Glutamatergic neuron (in vitro differentiated cells): Measurements from ENCODE around the gene PCNP. TPM values are rescaled to one million over a fixed set of nuclear protein-coding genes. Genes with fewer than 3 reads are reported as not detected.

Experiments
- DNase-seq: peaks from one replicate; pipeline ENCODE4 v3.0.0; 2022
- H3K27ac Mint-ChIP-seq: one replicate; pipeline ENCODE4 v1.8.0; 2020; ENCODE audit warnings: mild to moderate bottlenecking, mixed read lengths, inconsistent platforms; ENCODE audit not compliant: unreplicated experiment
- H3K27me3 Mint-ChIP-seq: one replicate; pipeline ENCODE4 v1.8.0; 2020; ENCODE audit warnings: mild to moderate bottlenecking, moderate library complexity, mixed read lengths, inconsistent platforms; ENCODE audit not compliant: unreplicated experiment
- H3K36me3 Mint-ChIP-seq: one replicate; pipeline ENCODE4 v1.8.0; 2020; ENCODE audit warnings: mild to moderate bottlenecking, mixed read lengths, inconsistent platforms; ENCODE audit not compliant: unreplicated experiment
- H3K4me1 Mint-ChIP-seq: one replicate; pipeline ENCODE4 v1.8.0; 2020; ENCODE audit warnings: mild to moderate bottlenecking, low read depth, mixed read lengths, inconsistent platforms; ENCODE audit not compliant: unreplicated experiment
- H3K4me3 Mint-ChIP-seq: one replicate; pipeline ENCODE4 v1.8.0; 2020; ENCODE audit warnings: mild to moderate bottlenecking, mixed read lengths, inconsistent platforms; ENCODE audit not compliant: unreplicated experiment
- H3K9me3 Mint-ChIP-seq: one replicate; pipeline ENCODE4 v1.8.0; 2020; ENCODE audit warnings: mild to moderate bottlenecking, moderate library complexity, mixed read lengths, inconsistent platforms; ENCODE audit not compliant: unreplicated experiment
- total RNA-seq: library from RNA; stranded (reverse); fragmentation: NEBNext Ultra II Directional; extraction: Animal tissue kit (Norgen Biotek cat#: 25700); gene quantifications from one replicate; pipeline ENCODE4 v1.2.1, GENCODE V29; 2021; ENCODE audit not compliant: unreplicated experiment
- TF ChIP-seq, protein P1 (sequence below): fragments of 200-600 bp; sonication (generic); IDR thresholded peaks from one replicate; pipeline ENCODE4 v1.5.0; 2021; ENCODE audit not compliant: partially characterized antibody, unreplicated experiment

The PCNP gene
- total RNA-seq, 1 donor from 2014 or later, result 131 TPM

DNA sequence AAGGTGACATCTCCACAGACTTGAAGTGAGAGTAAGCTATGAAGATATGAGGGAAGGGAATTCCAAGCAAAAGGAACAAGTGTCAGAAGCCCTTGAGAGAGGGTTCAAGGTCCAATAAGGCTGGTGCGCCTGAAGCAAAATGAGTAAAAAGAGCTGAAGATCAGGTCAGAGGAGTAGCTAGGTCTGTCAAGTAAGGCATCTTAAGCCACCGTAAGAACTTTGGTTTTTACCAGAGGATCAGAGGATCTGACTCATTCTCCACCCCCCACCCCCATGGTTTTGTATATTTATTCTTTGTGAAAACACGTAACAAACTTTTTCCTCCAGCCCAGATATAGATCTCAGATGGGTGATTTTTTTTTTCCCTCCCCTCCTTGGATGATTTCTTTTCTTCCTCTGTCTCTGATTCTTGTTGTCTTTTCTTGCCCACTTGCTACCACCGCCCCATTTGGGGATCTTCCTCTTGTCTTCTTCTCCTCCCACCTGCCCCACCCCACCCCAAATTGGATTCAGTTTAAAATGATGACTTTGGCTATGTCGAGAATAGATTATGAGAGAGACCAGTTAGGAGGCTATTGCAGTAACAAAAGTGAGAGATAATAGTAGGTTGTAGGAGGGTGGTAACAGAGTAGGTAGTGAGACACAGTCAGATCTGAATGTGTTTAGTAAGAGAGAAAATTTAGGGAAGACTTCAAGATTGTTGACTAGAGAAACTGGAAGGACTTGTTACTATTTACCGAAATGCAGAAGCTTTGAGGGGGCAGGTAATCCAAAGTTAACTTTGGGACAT, 6.3 kb upstream of the PCNP start:
- no peaks in the 10 kb centered on the region for H3K27me3 Mint-ChIP-seq
- H3K4me1 Mint-ChIP-seq, result peaks cover 7% of the 10 kb centered on the region
- TF ChIP-seq, protein P1, sequence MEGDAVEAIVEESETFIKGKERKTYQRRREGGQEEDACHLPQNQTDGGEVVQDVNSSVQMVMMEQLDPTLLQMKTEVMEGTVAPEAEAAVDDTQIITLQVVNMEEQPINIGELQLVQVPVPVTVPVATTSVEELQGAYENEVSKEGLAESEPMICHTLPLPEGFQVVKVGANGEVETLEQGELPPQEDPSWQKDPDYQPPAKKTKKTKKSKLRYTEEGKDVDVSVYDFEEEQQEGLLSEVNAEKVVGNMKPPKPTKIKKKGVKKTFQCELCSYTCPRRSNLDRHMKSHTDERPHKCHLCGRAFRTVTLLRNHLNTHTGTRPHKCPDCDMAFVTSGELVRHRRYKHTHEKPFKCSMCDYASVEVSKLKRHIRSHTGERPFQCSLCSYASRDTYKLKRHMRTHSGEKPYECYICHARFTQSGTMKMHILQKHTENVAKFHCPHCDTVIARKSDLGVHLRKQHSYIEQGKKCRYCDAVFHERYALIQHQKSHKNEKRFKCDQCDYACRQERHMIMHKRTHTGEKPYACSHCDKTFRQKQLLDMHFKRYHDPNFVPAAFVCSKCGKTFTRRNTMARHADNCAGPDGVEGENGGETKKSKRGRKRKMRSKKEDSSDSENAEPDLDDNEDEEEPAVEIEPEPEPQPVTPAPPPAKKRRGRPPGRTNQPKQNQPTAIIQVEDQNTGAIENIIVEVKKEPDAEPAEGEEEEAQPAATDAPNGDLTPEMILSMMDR, result no peak
- no peaks in the 10 kb centered on the region for H3K9me3 Mint-ChIP-seq
- H3K4me3 Mint-ChIP-seq, result no peak overlapping the region
- no peak overlapping the region for H3K27ac Mint-ChIP-seq
- H3K36me3 Mint-ChIP-seq, result no peaks in the 10 kb centered on the region
- no peak for DNase-seq

DNA sequence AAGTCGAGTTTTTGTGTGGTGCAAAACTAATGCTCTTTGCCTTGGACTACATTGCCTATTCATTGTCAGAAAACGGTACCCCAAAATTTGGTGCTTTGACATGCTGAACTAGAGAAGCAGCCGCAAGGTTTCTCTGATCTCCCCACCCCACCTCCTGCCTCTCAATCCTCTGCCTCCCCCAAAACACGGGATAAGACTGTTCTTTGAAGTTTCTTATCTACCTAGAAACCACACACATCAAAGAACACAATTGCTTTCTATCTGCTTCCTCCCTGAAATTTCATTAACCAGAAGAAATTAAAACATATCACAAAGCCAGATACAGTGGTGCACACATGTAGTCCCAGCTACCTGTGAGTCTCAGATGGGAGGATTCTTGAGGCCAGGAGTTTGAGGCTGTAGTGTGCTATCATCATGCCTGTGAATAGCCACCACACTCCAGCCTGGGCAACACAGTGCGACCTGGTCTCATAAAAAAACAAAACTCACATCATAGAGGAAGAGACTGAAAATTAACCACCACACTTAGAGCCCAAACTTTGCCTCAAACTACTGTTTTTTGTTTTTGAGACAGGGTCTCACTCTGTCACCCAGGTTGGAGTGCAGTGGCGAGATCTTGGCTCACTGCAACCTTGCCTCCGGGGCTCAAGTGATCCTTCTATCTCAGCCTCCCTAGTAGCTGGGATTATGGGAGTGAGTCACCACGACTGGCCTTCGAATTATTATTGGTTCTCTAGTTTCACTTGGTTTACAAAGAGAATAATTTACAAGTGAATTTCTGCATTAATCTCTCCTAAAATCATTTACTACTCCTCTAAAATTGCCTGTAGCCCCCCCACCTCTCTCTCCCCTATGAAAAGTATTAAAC, 2.7 kb upstream of the PCNP start:
- Mint-ChIP-seq H3K36me3 (no peaks in the 10 kb centered on the region), H3K27me3 (no peaks in the 10 kb centered on the region), H3K4me3 (no peak overlapping the region), H3K9me3 (peaks cover 8% of the 10 kb centered on the region), H3K27ac (no peak overlapping the region), H3K4me1 (peaks cover 10% of the 10 kb centered on the region)
- TF ChIP-seq, protein P1, result no peak
- DNase-seq, result no peak

DNA sequence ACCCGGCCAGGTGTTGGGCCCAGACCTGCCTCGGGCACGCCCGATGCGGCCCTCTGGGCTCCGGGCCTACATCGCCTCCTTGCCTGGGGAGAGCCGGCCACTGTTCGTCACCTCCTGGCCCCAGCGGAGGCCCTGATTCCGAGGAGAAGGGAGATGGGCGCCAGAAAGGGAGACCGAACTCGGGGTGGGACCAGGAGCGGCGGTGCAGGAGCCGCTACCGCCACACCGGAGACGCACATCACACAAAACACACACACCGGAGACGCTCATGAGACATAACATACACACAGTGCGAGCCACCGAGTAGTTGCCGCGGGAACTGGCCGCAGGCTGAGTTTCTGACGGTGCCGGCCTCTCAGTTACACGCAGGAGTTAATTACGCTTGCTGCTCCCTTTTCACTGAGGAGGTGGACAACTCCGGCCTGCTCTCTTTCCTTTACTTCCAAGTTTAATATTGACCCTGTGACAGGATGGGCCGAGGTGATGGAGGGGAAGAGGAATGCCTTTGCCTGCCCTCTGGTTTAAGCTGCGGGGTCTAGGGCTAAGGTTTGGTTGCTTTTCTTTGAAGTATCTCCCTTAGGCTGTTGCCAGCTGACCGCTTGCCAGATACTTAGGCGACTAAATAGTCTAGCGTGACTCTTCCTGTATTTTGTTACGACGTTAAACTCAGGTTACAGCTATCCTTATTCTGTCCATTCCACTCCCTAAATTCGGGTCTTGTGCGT, 570 bp downstream of the PCNP start:
- Mint-ChIP-seq H3K4me3 (peak overlapping the region; percentile 94), H3K4me1 (peaks cover 10% of the 10 kb centered on the region), H3K27me3 (no peaks in the 10 kb centered on the region), H3K9me3 (peaks cover 8% of the 10 kb centered on the region), H3K36me3 (peaks cover 4% of the 10 kb centered on the region), H3K27ac (peak overlapping the region; percentile 99)
- no peak for DNase-seq
- TF ChIP-seq, protein P1, result no peak

DNA sequence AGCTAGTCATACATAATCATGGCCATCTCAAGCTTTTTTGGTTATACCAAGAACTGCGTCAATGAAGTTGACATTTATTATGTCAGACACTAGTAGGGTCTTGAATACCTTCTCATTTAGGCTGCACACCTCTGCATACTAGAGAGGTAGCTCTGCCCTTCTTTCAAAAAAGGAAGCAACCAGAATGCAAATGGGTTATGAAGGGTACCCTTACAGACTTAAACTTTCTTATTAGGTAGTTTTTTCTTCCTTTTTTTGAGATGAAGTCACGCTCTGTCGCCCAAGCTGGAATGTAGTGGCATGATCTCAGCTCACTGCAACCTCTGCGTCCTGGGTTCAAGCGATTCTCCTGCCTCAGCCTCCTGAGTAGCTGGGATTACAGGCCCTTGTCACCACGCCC, 3.3 kb downstream of the PCNP start:
- Mint-ChIP-seq H3K36me3 (peaks cover 4% of the 10 kb centered on the region), H3K4me3 (no peak overlapping the region), H3K4me1 (peaks cover 10% of the 10 kb centered on the region), H3K27me3 (no peaks in the 10 kb centered on the region), H3K9me3 (peaks cover 8% of the 10 kb centered on the region), H3K27ac (no peak overlapping the region)
- TF ChIP-seq, protein P1, result no peak
- DNase-seq, result no peak
